HepG2 (cell line): ENCODE data around the gene DELE1. TPM values are rescaled to one million over a fixed set of nuclear protein-coding genes. Genes with fewer than 3 reads are reported as not detected.

Experiments
- CBX5 ChIP-seq: sonication (generic); formaldehyde crosslinking; IDR thresholded peaks from 2 replicates; pipeline ENCODE4 v1.4.0; 2020; ENCODE audit warnings: missing genetic modification reagents, borderline replicate concordance
- CTCF ChIP-seq: sonication (generic); formaldehyde crosslinking; IDR thresholded peaks from 2 replicates; pipeline ENCODE4 v1.5.0; 2020; ENCODE audit warnings: mild to moderate bottlenecking, missing genetic modification reagents, moderate library complexity
- ELF3 ChIP-seq: IDR thresholded peaks from 2 replicates; pipeline ENCODE4 v1.6.1; 2016; ENCODE audit warnings: missing genetic modification reagents, missing compliant biosample characterization
- FOXO1 ChIP-seq: sonication (generic); formaldehyde crosslinking; IDR thresholded peaks from 2 replicates; pipeline ENCODE4 v1.4.0; 2020; ENCODE audit warnings: missing genetic modification reagents
- HDAC2 ChIP-seq: sonication (generic); formaldehyde crosslinking; IDR thresholded peaks from 2 replicates; pipeline ENCODE4 v1.4.0; 2020; ENCODE audit warnings: missing genetic modification reagents
- HMGXB4 ChIP-seq, 2 experiments: sonication (generic) in 1 of 2; formaldehyde crosslinking in 1 of 2; IDR thresholded peaks; 2 replicates each; pipeline versions ENCODE4 v1.4.0 to v1.6.1; 2018 to 2020; ENCODE audit warnings: missing genetic modification reagents in 2 of 2, borderline replicate concordance in 1 of 2, low read depth in 1 of 2, mild to moderate bottlenecking in 1 of 2, missing biosample characterization in 1 of 2
- HNF1B ChIP-seq: sonication (generic); formaldehyde crosslinking; IDR thresholded peaks from 2 replicates; pipeline ENCODE4 v1.5.1; 2020; ENCODE audit warnings: mild to moderate bottlenecking, moderate library complexity, missing genetic modification reagents
- KDM5A ChIP-seq: fragments of 200-600 bp; sonication (generic); IDR thresholded peaks from 2 replicates; pipeline ENCODE4 v1.7.0; 2018; ENCODE audit warnings: antibody characterized with exemption, mild to moderate bottlenecking, low read length, borderline replicate concordance
- KMT2B ChIP-seq: IDR thresholded peaks from 2 replicates; pipeline ENCODE4 v1.6.1; 2016; ENCODE audit warnings: missing genetic modification reagents, missing compliant biosample characterization
- MXD4 ChIP-seq: IDR thresholded peaks from 2 replicates; pipeline ENCODE4 v1.6.1; 2016; ENCODE audit warnings: mild to moderate bottlenecking, missing biosample characterization, missing genetic modification reagents
- RXRB ChIP-seq: IDR thresholded peaks from 2 replicates; pipeline ENCODE4 v1.6.1; 2016; ENCODE audit warnings: borderline replicate concordance, missing genetic modification reagents, missing compliant biosample characterization
- SALL1 ChIP-seq: sonication (generic); formaldehyde crosslinking; IDR thresholded peaks from 2 replicates; pipeline ENCODE4 v1.8.0; 2022; ENCODE audit warnings: mild to moderate bottlenecking, missing genetic modification reagents
- SMAD1 ChIP-seq: sonication (generic); formaldehyde crosslinking; IDR thresholded peaks from 2 replicates; pipeline ENCODE4 v1.4.0; 2020; ENCODE audit warnings: missing genetic modification reagents, low read depth, mild to moderate bottlenecking, borderline replicate concordance
- SOX6 ChIP-seq, 2 experiments: fragments of 450-650 bp in 1 of 2; sonication (generic) in 1 of 2; formaldehyde crosslinking in 1 of 2; IDR thresholded peaks; 2 replicates each; pipeline versions ENCODE4 v1.4.0 to v1.6.1; 2017 to 2020; ENCODE audit warnings: antibody characterized with exemption in 1 of 2, mild to moderate bottlenecking in 1 of 2, missing genetic modification reagents in 1 of 2
- TBX3 ChIP-seq: fragments of 450-650 bp; IDR thresholded peaks from 2 replicates; pipeline ENCODE4 v1.6.1; 2017; ENCODE audit warnings: antibody characterized with exemption, mild to moderate bottlenecking, inconsistent platforms, borderline replicate concordance
- THAP11 ChIP-seq: IDR thresholded peaks from 2 replicates; pipeline ENCODE4 v1.6.1; 2016; ENCODE audit warnings: missing biosample characterization, missing genetic modification reagents
- XRCC5 ChIP-seq: fragments of 200-400 bp; formaldehyde crosslinking; optimal IDR thresholded peaks from 2 replicates; pipeline ENCODE3; 2017; ENCODE audit warnings: mild to moderate bottlenecking, low read length
- ZNF317 ChIP-seq: sonication (generic); formaldehyde crosslinking; IDR thresholded peaks from 2 replicates; pipeline ENCODE4 v1.5.0; 2020; ENCODE audit warnings: mild to moderate bottlenecking, missing genetic modification reagents
- ZNF468 ChIP-seq: sonication (generic); formaldehyde crosslinking; IDR thresholded peaks from 2 replicates; pipeline ENCODE4 v1.8.0; 2022; ENCODE audit warnings: mild to moderate bottlenecking, moderate library complexity, missing genetic modification reagents
- ZNF510 ChIP-seq: sonication (generic); formaldehyde crosslinking; IDR thresholded peaks from 2 replicates; pipeline ENCODE4 v1.4.0; 2020; ENCODE audit warnings: low read depth, mild to moderate bottlenecking, missing genetic modification reagents
- ZNF749 ChIP-seq: sonication (generic); formaldehyde crosslinking; IDR thresholded peaks from 2 replicates; pipeline ENCODE4 v1.8.0; 2022; ENCODE audit warnings: mild to moderate bottlenecking, missing genetic modification reagents, moderate library complexity, borderline replicate concordance
- ZNF781 ChIP-seq: sonication (generic); formaldehyde crosslinking; IDR thresholded peaks from 2 replicates; pipeline ENCODE4 v1.5.1; 2020; ENCODE audit warnings: borderline replicate concordance, mild to moderate bottlenecking, missing genetic modification reagents; ENCODE audit errors: not compliant biosample characterization
- polyA plus RNA-seq, 8 experiments: library from polyadenylated mRNA; depleted of rRNA in 3 of 8; stranded (reverse) in 7 of 8; unstranded in 1 of 8; fragments of >200 nt; fragmentation: Illumina TruSeq in 4 of 8; extraction: Trizol in 4 of 8; gene quantifications; 2 replicates each; pipeline versions ENCODE4 v1.2.1 to v1.2.3, GENCODE V29; 2011 to 2016; ENCODE audit warnings: low read depth in 4 of 8, missing spikeins in 1 of 8, mixed read lengths in 1 of 8; ENCODE audit not compliant: insufficient read depth in 1 of 8
- total RNA-seq, 5 experiments: library from RNA; depleted of rRNA; stranded (reverse); fragments of >200 nt; fragmentation: Illumina TruSeq; extraction: Trizol; gene quantifications; 2 replicates each; pipeline ENCODE4 v1.2.3, GENCODE V29; 2016; ENCODE audit warnings: low read depth in 1 of 5
- TF ChIP-seq, protein P1 (sequence below): IDR thresholded peaks from 2 replicates; pipeline ENCODE4 v1.6.1; 2016; ENCODE audit warnings: low read depth, borderline replicate concordance

The DELE1 gene
- total and polyA plus RNA-seq, 2 of the 13 experiments (the other 11 are each of a cell fraction or from before 2014, with no cell fraction given) = 57.5 to 90.3 TPM

DNA sequence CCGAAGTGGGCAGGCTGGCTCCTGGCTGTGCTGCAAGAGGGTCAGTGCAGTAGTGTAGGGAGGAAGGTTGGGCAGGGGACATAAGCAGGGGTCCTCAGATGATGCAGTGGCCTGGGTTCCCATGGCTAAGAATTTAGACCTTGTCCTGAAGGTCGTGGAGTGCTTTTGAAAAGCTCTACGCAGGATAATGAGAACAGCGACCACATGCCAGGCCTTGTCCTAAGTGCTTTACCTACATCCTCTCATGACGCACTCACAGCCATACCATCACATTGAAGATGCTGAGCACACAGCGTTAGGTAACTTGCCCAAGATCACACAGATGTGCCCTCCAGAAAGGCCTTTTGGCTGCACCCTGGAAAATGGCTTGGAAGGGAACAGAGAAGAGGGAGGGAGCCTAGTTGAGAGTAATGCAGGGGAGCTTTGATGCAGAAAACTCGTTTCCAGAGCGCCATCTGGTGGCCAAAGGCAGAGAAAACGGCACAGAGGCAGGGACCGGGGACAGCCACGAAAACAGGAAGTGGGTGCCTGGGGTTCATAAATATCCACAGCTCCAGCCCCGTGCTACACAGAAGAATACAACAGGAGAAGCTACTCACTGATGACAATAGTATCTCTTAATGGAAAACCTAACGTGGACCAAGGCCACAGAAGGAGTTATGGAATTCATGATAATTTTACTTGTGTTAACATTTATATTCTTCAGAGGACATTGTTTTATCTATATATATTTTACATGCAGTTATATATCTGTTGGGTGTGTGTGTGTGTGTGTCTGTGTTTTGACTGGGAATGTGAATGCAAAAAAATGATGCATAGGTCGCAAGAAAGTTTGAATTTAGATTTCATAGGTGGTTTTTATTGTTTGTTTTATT is 37.0 kb downstream of the DELE1 start (continued):
- peak; percentile 94 for TF ChIP-seq CTCF (CRISPR knock-in tag)
- no peak for TF ChIP-seq ZNF510 (CRISPR knock-in tag)
- no peak for TF ChIP-seq ZNF317 (CRISPR knock-in tag)
- no peak for TF ChIP-seq TBX3
- TF ChIP-seq ZNF468 (CRISPR knock-in tag) = no peak
- TF ChIP-seq THAP11 = peak; percentile 44; the same call in 1 of the 2 replicates
- no peak for TF ChIP-seq SMAD1 (CRISPR knock-in tag)
- TF ChIP-seq KMT2B (CRISPR knock-in tag) = no peak
- TF ChIP-seq, protein P1, sequence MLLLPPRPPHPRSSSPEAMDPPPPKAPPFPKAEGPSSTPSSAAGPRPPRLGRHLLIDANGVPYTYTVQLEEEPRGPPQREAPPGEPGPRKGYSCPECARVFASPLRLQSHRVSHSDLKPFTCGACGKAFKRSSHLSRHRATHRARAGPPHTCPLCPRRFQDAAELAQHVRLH = no peak
- TF ChIP-seq MXD4 (CRISPR knock-in tag) = 0 out of 2 replicates have a peak, but pooled peaks have one; percentile 19
- TF ChIP-seq HNF1B (CRISPR knock-in tag) = peak; percentile 47; the same call in 1 of the 2 replicates
- TF ChIP-seq HDAC2 (CRISPR knock-in tag) = 0 out of 2 replicates have a peak, but pooled peaks have one; percentile 20
- no peak for TF ChIP-seq KDM5A
- TF ChIP-seq ELF3 (CRISPR knock-in tag) = peak; percentile 72
- no peak for TF ChIP-seq ZNF781 (CRISPR knock-in tag)
- TF ChIP-seq ZNF749 (CRISPR knock-in tag) = no peak
- peak; percentile 58 to 85 for TF ChIP-seq HMGXB4 (CRISPR knock-in tag; IDR thresholded peaks at IDR 0.05; ENCODE audit: borderline replicate concordance in 1 of 2, low read depth in 1 of 2)
- TF ChIP-seq XRCC5 = peak; percentile 81
- no peak for TF ChIP-seq CBX5 (CRISPR knock-in tag)
- TF ChIP-seq SOX6 (IDR thresholded peaks at IDR 0.05) = no peak
- TF ChIP-seq SOX6 (CRISPR knock-in tag; IDR thresholded peaks at IDR 0.05) = 0 out of 2 replicates have a peak, but pooled peaks have one; percentile 7
- peak; percentile 62; the same call in 1 of the 2 replicates for TF ChIP-seq SALL1 (CRISPR knock-in tag)
- 0 out of 2 replicates have a peak, but pooled peaks have one; percentile 19 for TF ChIP-seq RXRB
- TF ChIP-seq FOXO1 (CRISPR knock-in tag) = peak; percentile 56; the same call in 1 of the 2 replicates
